Cortex of kidney (tissue), 1 donor: ENCODE measurements around the gene ADAP1.
"Not testable (repeated sequence)": the region's sequence is repeated elsewhere in the genome, so short reads cannot be mapped to it uniquely, and the experiment has no call there.

Experiments used
- DNase-seq: peaks from one replicate; lab custom pipeline; 2025; lab: John Stamatoyannopoulos, UW

The ADAP1 gene

DNA sequence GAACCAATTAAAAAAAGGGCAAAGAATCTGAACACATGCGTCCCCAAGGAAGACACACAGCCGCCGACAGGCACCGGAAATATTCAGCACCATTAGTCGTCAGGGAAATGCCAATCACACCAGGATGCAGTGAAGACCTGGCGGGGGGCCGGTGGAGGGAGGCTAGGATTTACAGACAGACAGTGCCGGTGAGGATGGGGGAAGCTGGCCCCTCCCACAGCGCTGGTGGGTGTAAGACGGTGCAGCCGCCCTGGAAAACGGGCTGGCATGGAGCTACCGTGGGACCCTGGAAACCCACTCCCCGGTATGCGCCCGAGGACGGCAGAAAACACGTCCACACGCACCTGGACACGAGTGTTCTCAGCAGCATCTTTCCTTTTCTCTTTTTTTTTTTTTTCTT is 4.8 kb upstream of the ADAP1 start:
- no peak for DNase-seq

DNA sequence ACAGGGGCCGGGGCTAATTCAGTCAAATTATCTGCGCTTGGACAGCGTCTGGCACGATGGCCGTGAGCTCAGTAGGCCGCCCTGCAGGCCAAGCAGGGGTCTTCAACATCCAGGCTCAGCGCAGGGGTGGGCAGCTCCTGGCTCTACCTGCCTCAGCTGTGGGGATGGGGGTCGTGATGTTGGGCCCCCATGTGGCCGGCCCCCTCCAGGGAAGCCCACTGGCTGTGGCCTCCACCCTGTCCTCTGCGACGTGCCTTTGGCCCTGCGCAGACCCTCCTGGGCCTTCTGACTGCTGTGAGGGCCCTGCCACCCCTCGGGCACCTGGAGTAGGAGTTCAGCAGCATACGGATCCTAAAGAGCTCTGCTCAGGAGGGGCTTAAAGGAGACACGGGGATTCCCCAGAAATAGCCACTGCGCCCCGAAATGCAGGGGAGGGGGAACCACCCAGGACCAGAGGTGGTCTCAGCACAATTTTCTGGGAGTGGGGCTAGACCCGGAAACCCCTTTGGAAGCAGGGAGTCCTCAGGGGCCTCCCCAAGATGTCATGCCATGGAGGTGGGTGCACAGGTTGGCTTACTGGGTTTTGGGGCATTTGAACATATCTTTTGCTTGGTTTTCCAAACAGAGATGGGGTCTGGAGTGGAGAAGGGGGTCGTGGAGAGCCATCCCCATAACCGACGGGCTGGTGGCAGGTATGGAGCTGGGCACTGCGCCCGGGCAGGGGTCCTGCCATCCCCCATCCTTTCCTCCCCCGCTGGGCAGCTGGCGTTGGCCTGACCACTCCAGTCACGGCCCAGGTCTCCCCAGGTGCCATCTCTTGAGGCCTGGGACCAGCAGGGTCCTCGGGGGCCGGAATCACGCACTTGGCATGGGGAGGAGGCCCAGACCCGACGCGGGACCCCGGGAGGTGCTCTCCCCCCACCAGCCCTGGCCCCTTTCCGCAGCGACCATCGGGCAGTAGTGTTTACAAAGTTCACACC is 4.0 kb upstream of the ADAP1 start:
- no peak for DNase-seq

DNA sequence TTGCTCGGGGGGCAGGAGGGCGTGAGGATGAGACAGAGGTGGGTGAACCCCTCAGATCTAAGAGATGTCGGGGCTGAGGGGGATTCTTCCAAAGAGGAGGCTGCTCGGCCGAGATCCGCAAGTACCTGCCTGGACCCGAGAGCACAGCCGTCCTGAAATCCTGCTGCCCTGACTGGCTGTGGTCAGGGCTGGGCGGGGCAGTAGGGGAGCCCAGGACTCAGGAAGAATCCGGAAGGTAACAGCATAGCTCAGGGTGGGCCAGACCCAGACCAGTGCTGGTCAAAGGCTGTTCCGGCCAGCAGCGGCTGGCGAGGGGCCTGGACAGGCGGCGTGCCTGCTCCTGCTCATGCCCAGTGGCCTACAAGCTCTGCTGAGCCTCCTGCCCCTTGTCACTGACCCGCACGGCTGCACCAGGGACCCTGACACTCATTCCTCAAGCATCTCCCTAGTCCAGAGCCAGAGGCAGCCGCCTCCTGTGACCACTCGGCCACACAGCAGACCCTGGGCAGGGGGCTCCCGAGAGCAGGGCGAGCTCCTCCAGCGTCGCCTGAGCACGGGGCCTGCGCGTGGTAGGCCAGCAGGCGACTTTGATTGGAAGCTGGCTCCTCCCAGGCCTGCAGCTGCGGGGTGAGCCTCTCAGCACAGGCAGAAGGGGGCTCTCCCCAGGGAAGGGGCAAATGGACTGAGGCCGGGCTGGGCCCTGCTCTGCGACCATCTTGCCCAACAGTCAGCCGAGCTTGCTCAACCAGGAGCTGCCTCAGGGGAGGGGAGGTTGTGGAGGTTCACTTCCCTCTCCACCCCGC is 3.1 kb upstream of the ADAP1 start:
- DNase-seq = no peak

DNA sequence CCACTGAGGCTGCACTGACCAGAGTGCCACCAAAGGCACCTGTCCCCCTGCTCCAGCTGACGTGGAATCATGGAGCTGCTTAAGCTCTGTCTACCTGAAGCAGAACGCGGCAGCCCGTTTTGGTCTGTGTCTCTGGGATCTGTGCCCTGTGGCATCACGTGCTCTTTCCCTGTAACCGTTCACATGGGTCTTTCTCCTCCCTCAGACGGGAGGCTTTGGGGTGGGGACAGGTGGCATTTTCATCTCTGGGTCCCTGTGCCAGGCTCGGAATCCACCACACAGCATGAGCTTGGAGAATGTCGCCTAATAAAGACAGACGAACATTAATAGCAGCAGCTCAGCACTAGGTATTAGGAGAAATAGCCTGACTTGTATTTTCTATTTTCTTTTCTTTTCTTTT is 1.6 kb upstream of the ADAP1 start:
- no peak for DNase-seq

DNA sequence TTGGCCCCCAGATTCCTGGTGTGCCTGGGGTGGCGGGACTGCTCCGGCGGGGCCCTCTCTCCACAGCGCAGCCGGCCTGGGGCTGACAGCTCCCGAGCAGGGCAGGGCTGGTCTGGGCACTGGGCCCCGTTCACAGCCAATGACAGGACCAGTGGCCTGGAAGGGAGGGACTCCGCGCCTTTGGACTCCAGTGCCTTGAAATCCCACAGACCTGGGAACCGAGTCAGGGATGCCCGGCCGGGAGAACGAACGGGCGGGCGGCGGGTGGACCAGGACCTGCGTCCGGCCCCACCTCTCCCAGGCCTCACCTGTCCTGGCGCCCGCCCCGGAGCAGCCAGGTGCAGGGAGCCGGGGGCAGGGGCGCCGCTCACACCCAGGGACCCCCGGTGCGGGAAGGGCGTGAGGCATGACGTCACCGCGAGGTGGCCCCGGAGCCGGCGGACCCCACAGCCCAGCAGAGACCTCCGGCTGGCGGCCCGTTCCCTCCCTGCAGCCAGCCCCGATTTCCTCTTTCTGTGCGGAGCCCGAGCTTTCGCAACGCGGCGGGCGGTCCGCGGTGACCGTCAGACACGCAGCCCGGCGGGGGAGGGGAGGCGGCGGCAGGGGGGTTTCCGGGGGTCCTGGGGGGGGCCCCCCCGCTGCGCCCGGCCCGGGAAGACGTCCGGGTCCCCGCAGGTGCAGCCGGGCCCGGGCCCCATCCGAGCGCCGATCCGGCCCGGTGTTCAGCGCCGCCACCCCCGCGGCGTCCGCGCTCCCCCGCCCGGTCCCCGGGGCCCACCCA is 743 bp downstream of the ADAP1 start:
- DNase-seq = no peak

DNA sequence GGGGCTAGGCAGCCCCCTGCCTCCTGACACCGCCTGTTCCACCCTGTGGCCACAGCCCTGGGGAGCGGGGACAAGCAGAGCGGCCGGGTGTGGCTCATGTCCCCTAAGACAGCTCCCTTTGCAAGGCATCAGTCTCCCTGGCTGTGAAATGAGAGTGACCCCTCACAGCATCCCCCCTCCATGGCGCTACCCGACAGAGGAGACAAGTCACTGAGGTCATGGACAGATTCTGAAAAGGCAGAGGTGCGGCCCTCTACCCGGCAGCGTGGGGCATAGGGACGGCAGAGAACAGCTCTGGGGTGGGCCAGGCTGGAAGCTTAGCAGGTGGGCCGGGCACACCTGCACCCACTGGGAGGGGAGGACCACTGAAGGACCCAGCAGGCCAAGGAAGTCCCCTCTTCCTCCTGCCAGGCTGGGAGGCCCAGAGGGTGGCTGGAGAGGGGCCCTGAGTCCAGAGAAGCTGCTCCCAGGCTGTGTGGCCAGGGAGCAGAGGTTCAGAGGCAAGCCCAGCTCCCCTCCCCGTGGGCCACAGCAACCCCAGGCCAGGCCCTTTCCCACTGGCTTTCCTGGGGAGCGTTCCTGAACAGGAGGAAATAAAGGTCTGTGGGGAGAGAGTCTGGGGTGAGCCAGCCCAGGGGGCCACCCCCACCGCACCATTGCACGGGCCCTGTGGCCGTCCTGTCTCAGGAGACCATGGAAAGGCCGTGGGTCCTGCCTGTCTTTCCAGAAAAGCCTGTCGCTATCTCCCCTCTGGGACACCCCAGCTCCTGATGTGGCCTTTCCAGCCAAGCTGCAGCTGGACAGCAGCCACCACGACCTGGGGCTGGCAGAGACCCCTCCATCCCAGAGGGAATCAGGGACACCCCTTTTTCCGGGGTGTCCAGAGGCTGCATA is 1.7 kb downstream of the ADAP1 start:
- DNase-seq = no peak

DNA sequence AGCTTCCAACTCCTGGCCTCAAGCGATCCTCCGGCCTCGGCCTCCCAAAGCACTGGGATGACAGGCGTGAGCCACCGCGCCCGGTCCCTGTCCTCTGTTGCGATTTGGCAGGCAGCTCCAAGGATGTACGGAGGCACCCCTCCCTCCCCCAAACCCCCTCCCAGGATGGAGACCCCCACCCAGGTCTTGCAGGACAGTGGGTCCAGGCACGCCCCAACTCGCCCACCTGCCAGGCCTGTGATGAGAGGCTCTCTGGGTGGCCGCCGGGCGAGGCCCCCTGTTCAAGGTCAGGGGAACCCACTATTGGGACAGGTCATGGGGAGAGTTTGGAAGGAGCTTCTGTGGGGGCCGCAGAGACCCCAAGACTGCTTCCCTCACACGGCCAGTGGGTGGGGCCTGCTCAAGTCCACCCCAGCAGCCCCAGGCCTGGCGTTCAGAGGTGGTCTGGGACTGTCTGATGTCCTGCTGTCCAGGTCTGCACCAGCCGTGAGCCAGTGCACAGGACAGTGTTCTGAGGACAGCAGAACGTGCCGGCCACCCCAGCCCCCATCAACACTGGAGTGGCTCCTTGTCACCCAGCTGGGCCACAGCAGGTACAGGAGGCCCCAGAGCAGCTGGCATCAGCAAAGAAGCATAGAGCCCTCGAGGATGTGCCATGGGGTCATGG is 2.5 kb downstream of the ADAP1 start:
- no peak for DNase-seq

DNA sequence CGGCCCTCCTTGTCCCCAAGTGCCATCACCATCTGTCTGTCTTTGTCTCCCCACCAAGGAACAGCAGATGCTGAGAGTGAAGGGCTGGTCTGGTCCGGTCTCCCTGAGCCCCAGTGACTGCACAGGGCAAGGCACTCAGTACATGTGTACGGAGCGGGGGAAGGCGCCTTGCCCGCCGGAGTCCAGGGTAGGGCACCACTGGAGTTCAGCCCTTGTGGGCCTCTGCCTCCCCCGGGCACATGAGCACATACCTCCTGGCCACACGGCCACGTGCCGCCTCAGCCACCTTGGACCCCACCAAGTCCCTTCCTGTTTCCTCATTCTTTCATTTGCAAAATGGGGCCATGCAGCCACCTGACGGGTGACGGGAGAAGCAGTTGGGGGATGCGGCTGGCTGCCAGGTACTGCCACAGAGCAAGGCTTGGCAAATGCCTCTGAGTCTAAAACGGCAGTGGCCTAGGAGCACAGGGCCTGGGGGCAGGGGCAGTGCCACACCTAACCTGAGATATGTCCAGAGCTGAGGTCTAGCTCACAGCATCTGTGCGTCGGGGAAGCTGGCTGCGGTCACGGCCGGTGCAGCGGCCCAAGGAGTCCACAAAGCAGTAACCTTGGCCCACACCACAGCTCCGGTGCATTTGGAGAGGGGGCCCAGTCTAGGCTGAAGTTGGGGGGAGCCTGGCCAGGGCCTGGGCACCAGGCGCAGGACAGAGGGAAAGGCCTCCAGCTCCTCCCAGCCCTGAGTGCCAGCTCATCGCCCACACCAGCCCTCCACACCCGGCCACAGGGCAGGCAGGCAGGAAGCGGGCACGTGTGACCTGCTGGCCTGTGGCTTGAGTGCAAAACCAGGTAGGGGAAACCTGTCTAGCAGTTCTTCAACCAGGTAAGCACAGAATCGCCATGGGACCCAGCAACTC is 5.2 kb downstream of the ADAP1 start:
- no peak for DNase-seq

DNA sequence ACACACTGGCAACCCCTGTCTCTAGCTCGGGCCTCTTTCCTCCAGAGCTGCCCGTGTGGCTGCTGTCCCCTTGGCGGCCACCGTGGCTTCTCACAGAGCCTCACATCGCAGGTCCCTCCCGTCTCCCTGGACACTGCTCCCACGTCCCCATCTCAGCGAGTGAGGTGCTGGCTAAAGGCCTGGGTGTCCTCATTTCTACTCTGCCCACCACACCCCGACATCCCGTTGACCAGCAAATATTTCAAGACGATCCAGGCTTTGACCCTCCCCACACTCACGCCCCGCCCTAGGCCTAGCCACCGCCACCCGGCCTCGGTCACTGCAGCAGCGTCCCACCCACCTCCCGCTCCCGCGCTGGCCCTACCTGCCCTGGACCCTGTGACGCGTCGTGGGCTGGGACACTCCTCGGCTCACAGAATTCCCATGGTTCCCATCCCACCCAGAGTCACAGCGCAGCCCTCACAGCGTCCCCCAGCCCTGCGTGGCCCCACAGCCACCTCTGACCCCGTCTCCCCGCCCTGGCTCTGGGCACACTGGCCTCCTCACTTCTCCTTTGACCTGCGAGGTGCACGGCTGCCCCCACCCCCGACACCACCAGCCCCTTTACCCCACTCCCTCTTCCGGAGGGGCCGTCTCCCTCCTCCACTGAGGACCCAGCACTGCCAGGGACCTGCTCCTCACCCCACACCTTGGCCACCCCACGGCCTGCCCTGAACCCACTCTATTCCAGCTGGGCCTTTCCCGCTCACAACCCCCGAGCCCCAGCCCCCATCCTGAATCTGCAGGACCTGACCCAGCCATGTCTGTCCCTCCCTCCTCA is 6.9 kb downstream of the ADAP1 start:
- DNase-seq = no peak

DNA sequence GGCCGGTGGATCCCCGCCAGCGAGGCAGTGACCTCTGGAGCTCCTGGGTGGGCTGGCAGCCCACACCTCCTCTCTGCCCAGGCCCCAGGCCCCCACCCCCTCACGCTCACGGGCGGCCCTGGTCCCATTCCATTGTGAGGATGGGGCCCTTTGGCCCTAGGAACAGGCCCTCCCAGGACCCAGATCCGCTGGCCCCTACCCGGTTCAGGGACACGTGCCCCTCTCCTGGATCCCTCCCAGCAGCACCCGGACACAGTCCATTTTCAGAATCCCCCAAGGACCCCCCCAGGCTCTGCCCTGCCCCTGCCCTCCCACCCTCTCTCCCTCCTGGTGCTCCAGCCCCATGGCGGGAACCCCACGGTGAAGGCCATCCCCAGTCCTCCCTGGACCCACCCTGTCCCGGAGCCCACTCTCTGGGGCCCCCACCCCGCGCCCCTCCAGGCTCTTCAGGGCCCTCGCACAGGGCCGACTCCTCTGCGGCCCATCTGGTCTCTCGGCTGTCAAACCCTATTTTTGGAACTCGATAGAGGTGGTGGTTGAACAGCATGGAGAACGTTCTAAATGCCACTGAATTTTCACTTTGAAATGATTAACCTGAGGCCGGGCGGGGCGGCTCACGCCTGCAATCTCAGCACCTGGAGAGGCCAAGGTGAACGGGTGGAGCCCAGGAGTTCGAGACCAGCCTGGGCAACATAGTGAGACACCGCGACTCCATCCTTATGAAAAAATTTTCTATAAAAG is 8.1 kb downstream of the ADAP1 start:
- no peak for DNase-seq

DNA sequence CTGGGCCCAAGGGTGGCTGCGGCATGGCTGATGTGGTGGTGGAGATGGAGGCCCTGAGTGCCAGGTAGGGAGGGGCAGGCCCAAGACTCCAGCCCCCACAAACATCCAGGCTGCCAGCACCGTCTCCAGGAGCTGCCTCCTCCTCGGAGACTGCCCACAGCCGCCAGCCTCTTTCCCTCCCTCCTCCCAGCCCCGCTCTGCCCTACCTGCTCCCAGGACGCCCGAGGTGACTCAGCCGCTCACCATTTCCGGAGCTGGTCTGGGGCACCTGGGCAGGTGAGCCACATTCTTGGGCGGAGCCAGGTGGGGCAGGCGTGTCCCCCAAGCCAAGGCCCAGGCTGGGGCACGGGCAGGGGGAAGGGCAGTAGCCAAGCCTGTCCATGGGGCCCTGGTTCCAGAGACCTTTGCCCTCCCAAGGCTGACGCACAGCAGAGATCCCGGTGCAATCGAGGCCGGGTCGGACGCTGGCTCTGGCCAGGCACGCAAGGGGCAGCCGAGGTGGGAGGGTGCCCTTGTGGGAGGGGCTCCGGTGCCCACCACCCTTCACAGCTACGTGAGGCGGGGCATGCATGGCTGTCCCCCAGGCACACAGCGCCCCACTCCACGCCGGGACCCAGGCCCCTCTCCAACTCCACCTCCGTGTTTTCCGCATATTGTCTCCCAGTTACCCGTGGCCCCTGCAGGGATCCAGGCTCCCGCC is 8.8 kb downstream of the ADAP1 start:
- DNase-seq = no peak

DNA sequence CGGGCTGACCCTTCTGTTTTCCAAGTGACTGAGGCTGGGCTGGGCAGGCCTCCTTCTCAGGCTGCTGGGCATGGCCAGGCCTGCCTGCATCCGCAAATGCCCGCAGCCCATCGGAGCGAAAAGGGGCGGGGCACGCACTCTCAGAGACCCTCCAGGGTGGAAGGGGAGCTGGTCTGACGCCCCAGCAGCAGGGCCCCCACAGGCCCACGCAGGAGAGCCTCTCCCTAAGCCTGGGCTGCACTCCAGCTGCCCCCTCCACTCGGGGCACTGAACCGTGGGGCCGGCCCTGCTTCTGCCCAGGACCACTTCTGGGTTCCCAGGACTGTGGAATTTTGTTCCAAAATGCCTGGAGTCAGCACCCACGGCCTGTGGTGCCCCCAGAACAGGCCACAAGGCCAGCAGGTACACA is 9.3 kb downstream of the ADAP1 start:
- DNase-seq = no peak

DNA sequence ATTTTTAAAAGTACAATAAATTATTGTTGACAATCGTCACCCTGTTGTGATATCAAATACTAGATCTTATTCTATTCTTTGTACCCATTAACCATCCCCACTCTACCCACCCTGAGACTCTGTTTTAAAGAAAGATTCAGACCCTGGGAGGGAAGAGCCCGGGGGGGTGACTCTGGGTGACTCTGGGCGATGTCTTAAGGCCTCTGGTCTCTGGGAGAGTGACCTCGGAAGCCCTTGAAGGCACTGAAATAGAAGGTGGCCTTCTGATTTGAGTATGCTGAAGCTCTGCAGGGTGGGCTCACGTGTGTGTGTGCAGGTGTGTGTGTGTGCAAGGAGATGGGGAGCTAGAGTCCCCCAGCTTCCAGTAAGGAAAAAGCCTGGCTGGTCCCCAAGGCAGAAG is 9.7 kb downstream of the ADAP1 start:
- no peak for DNase-seq

DNA sequence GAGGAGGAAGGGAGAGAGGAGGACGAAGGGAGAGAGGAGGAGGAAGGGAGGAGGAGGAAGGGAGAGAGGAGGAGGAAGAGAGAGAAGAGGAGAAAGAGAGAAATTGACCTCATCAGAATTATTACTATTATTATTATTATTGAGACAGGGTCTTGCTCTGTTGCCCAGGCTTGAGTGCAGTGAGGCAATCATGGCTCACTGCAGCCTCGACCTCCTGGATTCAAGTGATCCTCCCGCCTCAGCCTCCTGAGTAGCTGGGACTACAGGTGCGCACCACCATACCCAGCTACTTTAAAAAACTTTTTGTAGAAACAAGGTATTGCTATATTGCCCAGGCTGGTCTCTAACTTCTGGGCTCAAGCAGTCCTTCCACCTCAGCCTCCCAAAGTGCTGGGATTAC is 10.7 kb downstream of the ADAP1 start:
- not testable (repeated sequence) for DNase-seq

DNA sequence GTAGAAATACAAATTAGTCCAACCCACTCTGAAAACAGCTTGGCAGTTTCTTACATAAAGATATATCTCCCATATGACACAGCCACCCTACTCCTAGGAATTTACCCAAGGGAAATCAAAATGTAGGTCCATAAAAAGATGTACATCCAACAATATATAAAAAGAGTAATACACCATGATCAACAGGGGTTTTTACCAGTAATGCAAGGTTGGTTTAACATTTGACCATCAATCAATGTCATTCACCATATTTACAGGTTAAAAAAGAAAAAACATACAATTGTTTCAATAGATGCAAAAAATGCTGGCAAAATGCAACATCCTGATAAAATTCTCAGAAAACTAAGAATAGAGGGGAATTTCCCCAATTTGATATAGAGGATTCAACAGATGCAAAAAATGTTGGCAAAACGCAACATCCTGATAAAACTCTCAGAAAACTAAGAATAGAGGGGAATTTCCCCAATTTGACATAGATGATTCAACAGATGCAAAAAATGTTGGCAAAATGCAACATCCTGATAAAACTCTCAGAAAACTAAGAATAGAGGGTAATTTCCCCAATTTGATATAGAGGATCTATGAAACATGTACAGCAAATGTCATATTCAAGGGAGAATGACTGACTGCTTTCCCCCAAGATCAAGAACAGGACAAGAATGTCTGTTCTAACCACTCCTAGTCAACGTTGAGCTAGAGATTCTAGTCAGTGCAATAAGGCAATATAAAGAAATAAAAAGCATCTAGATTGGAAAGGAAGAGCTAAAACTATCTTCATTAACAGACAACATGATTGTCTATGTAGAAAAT is 13.7 kb downstream of the ADAP1 start:
- no peak for DNase-seq

DNA sequence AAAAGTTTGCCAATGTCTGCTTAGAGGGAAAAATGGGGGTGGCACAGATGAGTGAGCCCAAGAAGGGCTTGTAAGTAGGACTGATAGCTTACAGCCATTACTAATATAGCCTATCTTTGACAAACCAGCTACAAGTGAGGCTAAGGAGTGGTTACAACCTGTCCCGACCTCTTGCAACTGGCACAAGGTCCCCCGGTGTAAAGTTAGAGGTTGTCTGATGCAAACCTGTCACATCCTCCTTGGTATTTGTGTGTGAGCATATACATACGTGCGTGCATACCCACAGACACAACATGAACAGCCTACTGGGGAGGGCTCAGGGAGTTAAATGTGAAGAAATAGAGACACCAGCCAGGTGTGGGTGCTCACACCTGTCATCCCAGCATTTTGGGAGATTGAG is 14.6 kb downstream of the ADAP1 start:
- no peak for DNase-seq
